Endothelial cell of umbilical vein (primary cell): ENCODE data around the gene ATP9B. TPM values are rescaled to one million over a fixed set of nuclear protein-coding genes. Genes with fewer than 3 reads are reported as not detected.

Experiments used
- BruUV-seq: library from RNA; stranded (reverse); fragments of 400-500 nt; replicated peaks from 2 replicates; lab custom pipeline; 2021; lab: Mats Ljungman, UMichigan
- CTCF ChIA-PET: fragments of 300-600, 350-600 bp; sonication (Branson Sonifier 250); formaldehyde crosslinking; loops from one replicate; lab custom pipeline; 2021; ENCODE audit warnings: antibody characterized with exemption, inconsistent platforms; lab: Charles Lee
- POLR2A ChIA-PET: fragments of 300-600, 350-600 bp; sonication (Branson Sonifier 250); formaldehyde crosslinking; loops from one replicate; lab custom pipeline; 2021; ENCODE audit warnings: antibody characterized with exemption, inconsistent platforms; lab: Charles Lee
- DNase-seq: peaks from one replicate; pipeline ENCODE4 v3.0.0-alpha.2; 2011; ENCODE audit warnings: low read depth, low spot score
- FAIRE-seq: peaks from 2 replicates; lab custom pipeline; 2011; peaks lifted over from hg19 to GRCh38; lab: Jason Lieb, UNC
- H2AFZ ChIP-seq: 2 replicates; pipeline ENCODE4 v1.6.0; 2012; ENCODE audit warnings: low read depth, low read length, control low read depth, inconsistent platforms
- H3K27ac ChIP-seq: 2 replicates; pipeline ENCODE4 v1.5.1; 2011; ENCODE audit warnings: low read depth, mild to moderate bottlenecking, control low read depth, low read length, moderate library complexity; ENCODE audit not compliant: insufficient read depth
- H3K27me3 ChIP-seq, 2 experiments: 2 replicates each; pipeline versions ENCODE4 v1.6.0 to v1.6.1; 2011; ENCODE audit warnings: low read length in 2 of 2, mixed read lengths in 1 of 2; ENCODE audit not compliant: control insufficient read depth in 2 of 2, insufficient read depth in 2 of 2
- H3K36me3 ChIP-seq, 2 experiments: 2 replicates in 1 of 2; 3 replicates in 1 of 2; pipeline ENCODE4 v1.5.1; 2011; ENCODE audit warnings: low read length in 2 of 2, mild to moderate bottlenecking in 1 of 2, moderate library complexity in 1 of 2; ENCODE audit not compliant: control insufficient read depth in 2 of 2, insufficient read depth in 2 of 2; ENCODE audit errors: extremely low read depth in 1 of 2
- H3K4me1 ChIP-seq: 3 replicates; pipeline ENCODE4 v1.5.1; 2011; ENCODE audit warnings: mild to moderate bottlenecking, low read length; ENCODE audit not compliant: control insufficient read depth, insufficient read depth; ENCODE audit errors: extremely low read depth
- H3K4me2 ChIP-seq: 2 replicates; pipeline ENCODE4 v1.6.1; 2011; ENCODE audit warnings: low read length, control low read depth, mixed read lengths; ENCODE audit not compliant: insufficient read depth
- H3K4me3 ChIP-seq, 3 experiments: fragments of 200-600 bp in 1 of 3; sonication (generic), shearing (Covaris generic) in 1 of 3; replicated peaks in 1 of 3; 2 replicates each; pipeline ENCODE4 v1.5.1; 2011 to 2016; ENCODE audit warnings: control low read depth in 3 of 3, low read length in 3 of 3, mild to moderate bottlenecking in 2 of 3, inconsistent platforms in 1 of 3, low read depth in 1 of 3, moderate library complexity in 1 of 3; ENCODE audit not compliant: insufficient read depth in 1 of 3
- H3K79me2 ChIP-seq: 2 replicates; pipeline ENCODE4 v1.6.0; 2012; ENCODE audit warnings: low read length, inconsistent platforms; ENCODE audit not compliant: control insufficient read depth, insufficient read depth
- H3K9ac ChIP-seq: replicated peaks from 2 replicates; pipeline ENCODE3; 2011; ENCODE audit warnings: low read length, control low read depth; ENCODE audit not compliant: insufficient read depth; ENCODE audit errors: extremely low read depth
- H3K9me1 ChIP-seq: replicated peaks from 3 replicates; pipeline ENCODE4 v1.6.0; 2011; ENCODE audit warnings: mild to moderate bottlenecking, low read length; ENCODE audit not compliant: control insufficient read depth, insufficient read depth; ENCODE audit errors: extremely low read depth
- H3K9me3 ChIP-seq: replicated peaks from 2 replicates; pipeline ENCODE4 v1.5.1; 2012; ENCODE audit warnings: low read length, inconsistent platforms; ENCODE audit not compliant: control insufficient read depth, insufficient read depth
- H4K20me1 ChIP-seq: replicated peaks from 2 replicates; pipeline ENCODE3; 2011; ENCODE audit warnings: mild to moderate bottlenecking, low read length; ENCODE audit not compliant: control insufficient read depth, insufficient read depth; ENCODE audit errors: extremely low read depth
- FOS ChIP-seq: IDR thresholded peaks from 2 replicates; pipeline ENCODE4 v1.6.1; 2011; ENCODE audit warnings: mild to moderate bottlenecking, low read length, moderate library complexity, borderline replicate concordance; ENCODE audit not compliant: insufficient read depth
- GATA2 ChIP-seq: IDR thresholded peaks from 2 replicates; pipeline ENCODE4 v1.7.0; 2011; ENCODE audit warnings: low read depth, mild to moderate bottlenecking, moderate library complexity, mixed read lengths, low read length; ENCODE audit not compliant: insufficient read length, insufficient read depth
- JUN ChIP-seq: IDR thresholded peaks from 2 replicates; pipeline ENCODE4 v1.6.1; 2011; ENCODE audit warnings: borderline replicate concordance, low read depth; ENCODE audit not compliant: insufficient read length, insufficient read depth
- POLR2A ChIP-seq: IDR thresholded peaks from 2 replicates; pipeline ENCODE4 v1.6.1; 2012; ENCODE audit warnings: low read depth, mild to moderate bottlenecking, control low read depth, low read length
- dilution Hi-C: fragments of 300-500 bp; cut with MboI; formaldehyde crosslinking; loops from one replicate; pipeline ENCODE4 v1.15.0; 2019; ENCODE audit warnings: low sequenced_read_pairs; ENCODE audit not compliant: extremely low pct_ligation_motif_present
- intact Hi-C: fragments of 100-400 bp; cut with micrococcal nuclease; formaldehyde crosslinking; loops from one replicate; pipeline ENCODE4 v1.10.0; 2022
- polyA plus RNA-seq, 4 experiments: library from polyadenylated mRNA; depleted of rRNA in 3 of 4; stranded (reverse) in 3 of 4; unstranded in 1 of 4; fragments of >200 nt; gene quantifications; 2 replicates each; pipeline versions ENCODE4 v1.2.1 to v1.2.3, GENCODE V29; 2011 to 2012; ENCODE audit warnings: missing spikeins in 1 of 4
- total RNA-seq: library from RNA; stranded (reverse); gene quantifications from 2 replicates; pipeline ENCODE4 v1.2.3, GENCODE V29; 2021
- TF ChIP-seq, protein P1 (sequence below): IDR thresholded peaks from 2 replicates; pipeline ENCODE4 v1.6.1; 2011; ENCODE audit not compliant: insufficient read depth, insufficient read length

The ATP9B gene
- total and polyA plus RNA-seq, 2 donors (not counting 3 experiments of a cell fraction or from before 2014, with no cell fraction given), result 14.6 to 18.2 TPM

DNA sequence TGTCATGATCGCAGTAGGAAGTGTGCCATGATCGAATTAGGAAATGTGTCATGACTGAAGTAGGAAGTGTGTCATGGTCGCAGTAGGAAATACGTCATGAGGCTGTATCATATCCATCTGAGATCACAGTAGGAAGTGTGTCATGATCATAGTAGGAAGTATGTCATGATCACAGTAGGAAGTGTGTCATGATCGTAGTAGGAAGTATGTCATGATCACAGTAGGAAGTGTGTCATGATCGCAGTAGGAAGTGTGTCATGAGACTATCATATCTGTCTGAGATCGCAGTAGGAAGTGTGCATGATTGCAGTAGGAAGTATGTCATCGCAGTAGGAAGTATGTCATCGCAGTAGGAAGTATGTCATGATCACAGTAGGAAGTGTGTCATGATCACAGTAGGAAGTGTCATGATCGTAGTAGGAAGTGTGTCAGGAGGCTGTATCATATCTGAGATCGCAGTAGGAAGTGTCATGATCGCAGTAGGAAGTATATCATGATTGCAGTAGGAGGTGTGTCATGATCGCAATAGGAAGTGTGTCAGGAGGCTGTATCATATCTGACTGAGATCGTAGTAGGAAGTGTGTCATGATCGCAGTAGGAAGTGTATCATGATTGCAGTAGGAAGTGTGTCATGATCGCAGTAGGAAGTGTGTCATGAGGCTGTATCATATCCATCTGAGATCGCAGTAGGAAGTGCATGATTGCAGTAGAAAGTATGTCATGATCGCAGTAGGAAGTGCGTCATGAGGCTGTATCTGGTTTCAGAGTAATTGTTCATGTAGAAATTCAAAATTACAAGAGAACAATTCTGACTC, 270.1 kb downstream of the ATP9B start:
- intact Hi-C loops (no loop called here), dilution Hi-C loops (no loop called here)
- FAIRE-seq (no peak), DNase-seq (no peak)
- Histone ChIP-seq H3K4me3 (no peak overlapping the region), H4K20me1 (no peaks in the 10 kb centered on the region), H3K79me2 (no peaks in the 10 kb centered on the region), H3K36me3 (peaks cover 0 to 3% of the 10 kb centered on the region in 2 experiments), H3K9me3 (no peaks in the 10 kb centered on the region), H3K9me1 (no peaks in the 10 kb centered on the region), H3K4me2 (no peak overlapping the region), H3K27me3 (no peaks in the 10 kb centered on the region), H3K4me1 (no peaks in the 10 kb centered on the region), H3K27ac (no peak overlapping the region), H2AFZ (no peak overlapping the region), H3K9ac (no peak overlapping the region)
- POLR2A ChIA-PET, result no interaction called here
- TF ChIP-seq POLR2A, result no peak
- peak; percentile 32 for TF ChIP-seq JUN
- BruUV-seq, result no TSS peak
- CTCF ChIA-PET, result no interaction called here

DNA sequence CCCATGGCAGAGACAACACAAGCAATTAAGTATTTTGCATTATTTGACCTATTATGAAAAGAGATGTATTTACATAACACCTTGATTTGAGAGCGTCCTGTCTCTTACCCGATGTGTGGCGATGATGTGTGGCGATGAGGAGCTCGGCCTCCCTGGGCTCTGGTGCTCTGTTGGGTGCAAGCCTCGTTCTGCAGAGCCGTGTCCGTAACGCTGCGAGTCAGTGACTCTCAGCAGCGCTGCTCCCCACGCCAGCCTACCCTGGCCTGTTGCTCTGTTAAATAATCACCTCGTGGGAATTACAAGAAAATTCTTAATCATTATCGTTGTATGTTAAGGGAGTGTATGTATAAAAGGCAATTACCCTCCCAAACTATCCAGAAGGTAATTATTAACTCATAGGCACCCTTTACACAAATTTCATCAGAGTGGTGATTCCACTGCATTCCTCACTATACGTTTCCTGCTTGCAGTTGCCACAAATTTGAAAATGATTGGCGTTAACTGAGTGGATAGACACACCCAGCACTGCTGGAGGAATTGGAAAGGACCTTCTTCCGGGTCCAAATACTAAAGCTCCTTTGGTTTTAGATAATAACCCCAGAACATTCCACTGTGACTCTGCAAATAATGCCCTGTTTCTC, 274.5 kb downstream of the ATP9B start:
- no peaks in the 10 kb centered on the region for H3K9me3 ChIP-seq
- ChIA-PET CTCF (no interaction called here), POLR2A (no interaction called here)
- dilution Hi-C loops (no loop called here), intact Hi-C loops (no loop called here)
- no peak overlapping the region for H3K4me2 ChIP-seq
- no peak overlapping the region for H3K4me3 ChIP-seq
- no TSS peak for BruUV-seq
- H3K27me3 ChIP-seq, result no peaks in the 10 kb centered on the region
- H3K9ac ChIP-seq, result no peak overlapping the region
- peaks cover 0 to 18% of the 10 kb centered on the region in 2 experiments for H3K36me3 ChIP-seq
- DNase-seq, result no peak
- FAIRE-seq, result no peak
- H3K79me2 ChIP-seq, result no peaks in the 10 kb centered on the region
- H2AFZ ChIP-seq, result no peak overlapping the region
- no peak overlapping the region for H3K27ac ChIP-seq
- TF ChIP-seq, protein P1, sequence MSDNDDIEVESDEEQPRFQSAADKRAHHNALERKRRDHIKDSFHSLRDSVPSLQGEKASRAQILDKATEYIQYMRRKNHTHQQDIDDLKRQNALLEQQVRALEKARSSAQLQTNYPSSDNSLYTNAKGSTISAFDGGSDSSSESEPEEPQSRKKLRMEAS, result no peak
- no peak for TF ChIP-seq FOS
- TF ChIP-seq GATA2, result no peak
- no peaks in the 10 kb centered on the region for H3K4me1 ChIP-seq
- no peaks in the 10 kb centered on the region for H3K9me1 ChIP-seq
- no peaks in the 10 kb centered on the region for H4K20me1 ChIP-seq
